IPS-15b (cell line): Measurements from ENCODE around the gene ZNF771.
"Not testable (repeated sequence)": the region's sequence is repeated elsewhere in the genome, so short reads cannot be mapped to it uniquely, and the experiment has no call there.

ENCODE experiments used
- H3K27me3 ChIP-seq: one replicate; pipeline ENCODE4 v1.6.1; 2013; ENCODE audit warnings: low read length; ENCODE audit not compliant: control insufficient read depth, insufficient read depth
- H3K36me3 ChIP-seq: one replicate; pipeline ENCODE4 v1.6.1; 2013; ENCODE audit warnings: low read length; ENCODE audit not compliant: control insufficient read depth, insufficient read depth
- H3K4me1 ChIP-seq: one replicate; pipeline ENCODE4 v1.6.1; 2013; ENCODE audit warnings: mild to moderate bottlenecking, low read length; ENCODE audit not compliant: control insufficient read depth, insufficient read depth
- H3K4me3 ChIP-seq: one replicate; pipeline ENCODE4 v1.5.1; 2013; ENCODE audit warnings: low read depth, low read length
- H3K9ac ChIP-seq: one replicate; pipeline ENCODE4 v1.6.1; 2013; ENCODE audit warnings: low read depth, mild to moderate bottlenecking, low read length
- H3K9me3 ChIP-seq: one replicate; pipeline ENCODE4 v1.6.1; 2013; ENCODE audit warnings: mild to moderate bottlenecking, low read length; ENCODE audit not compliant: control insufficient read depth, insufficient read depth

The ZNF771 gene

GRCh38 chr16:30395992-30396585, 11.3 kb upstream of the ZNF771 start:
- Histone ChIP-seq H3K27me3 (no peaks in the 10 kb centered on the region), H3K4me3 (peak overlapping the region; percentile 81), H3K9ac (peak overlapping the region; percentile 85), H3K36me3 (peaks cover 13% of the 10 kb centered on the region), H3K4me1 (peaks cover 5% of the 10 kb centered on the region), H3K9me3 (no peaks in the 10 kb centered on the region)

DNA sequence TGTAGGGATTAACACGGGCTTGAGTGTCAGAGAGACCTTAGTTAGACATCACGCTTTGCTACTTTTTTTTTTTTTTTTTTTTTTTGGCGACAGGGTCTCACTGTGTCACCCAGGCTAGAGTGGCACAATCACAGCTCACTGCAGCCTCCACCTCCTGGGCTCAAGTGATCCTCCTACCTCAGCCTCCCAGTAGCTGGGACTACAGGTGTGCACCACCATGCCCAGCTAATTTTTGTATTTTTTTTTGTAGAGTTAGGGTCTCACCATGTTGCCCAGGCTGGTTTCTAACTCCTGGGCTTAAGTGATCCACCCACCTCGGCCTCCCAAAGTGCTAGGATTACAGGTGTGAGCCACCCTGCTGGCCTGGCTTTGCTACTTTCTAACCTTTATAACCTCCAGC, 10.8 kb upstream of the ZNF771 start:
- not testable (repeated sequence) for H3K9ac ChIP-seq, H3K27me3 ChIP-seq, H3K9me3 ChIP-seq, H3K4me1 ChIP-seq
- peaks cover 13% of the 10 kb centered on the region for H3K36me3 ChIP-seq
- H3K4me3 ChIP-seq = peak overlapping the region; percentile 81

GRCh38 chr16:30397056-30397455, 10.3 kb upstream of the ZNF771 start:
- peaks cover 5% of the 10 kb centered on the region for H3K4me1 ChIP-seq
- H3K9me3 ChIP-seq = no peaks in the 10 kb centered on the region
- no peaks in the 10 kb centered on the region for H3K27me3 ChIP-seq
- H3K36me3 ChIP-seq = peaks cover 13% of the 10 kb centered on the region
- H3K4me3 ChIP-seq = no peak overlapping the region
- H3K9ac ChIP-seq = no peak overlapping the region

DNA sequence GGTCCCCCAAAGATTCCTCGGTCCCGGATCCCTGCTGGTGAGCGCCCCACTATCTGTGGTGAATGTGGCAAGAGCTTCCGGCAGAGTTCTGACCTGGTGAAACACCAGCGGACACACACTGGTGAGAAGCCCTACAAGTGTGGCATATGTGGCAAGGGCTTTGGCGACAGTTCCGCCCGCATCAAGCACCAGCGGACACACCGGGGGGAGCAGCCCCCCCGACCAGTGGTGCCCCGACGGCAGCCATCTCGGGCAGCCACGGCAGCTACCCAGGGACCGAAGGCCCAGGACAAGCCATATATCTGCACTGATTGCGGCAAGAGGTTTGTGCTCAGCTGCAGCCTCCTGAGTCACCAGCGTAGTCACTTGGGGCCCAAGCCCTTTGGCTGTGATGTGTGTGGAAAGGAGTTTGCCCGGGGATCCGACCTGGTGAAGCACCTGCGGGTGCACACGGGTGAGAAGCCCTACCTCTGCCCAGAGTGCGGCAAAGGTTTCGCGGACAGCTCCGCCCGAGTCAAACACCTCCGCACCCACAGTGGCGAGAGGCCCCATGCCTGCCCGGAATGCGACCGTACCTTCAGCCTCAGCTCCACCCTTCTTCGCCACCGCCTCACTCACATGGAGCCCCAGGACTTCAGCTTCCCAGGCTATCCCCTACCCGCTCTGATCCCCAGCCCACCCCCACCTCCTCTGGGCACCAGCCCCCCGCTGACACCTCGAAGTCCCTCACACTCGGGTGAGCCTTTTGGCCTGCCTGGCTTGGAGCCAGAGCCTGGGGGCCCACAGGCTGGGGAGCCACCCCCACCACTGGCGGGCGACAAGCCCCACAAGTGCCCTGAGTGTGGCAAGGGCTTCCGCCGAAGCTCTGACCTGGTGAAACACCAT, 9.4 kb upstream of the ZNF771 start:
- H3K9me3 ChIP-seq = no peaks in the 10 kb centered on the region
- H3K4me3 ChIP-seq = no peak overlapping the region
- H3K9ac ChIP-seq = no peak overlapping the region
- H3K27me3 ChIP-seq = no peaks in the 10 kb centered on the region
- peaks cover 13% of the 10 kb centered on the region for H3K36me3 ChIP-seq
- H3K4me1 ChIP-seq = peaks cover 5% of the 10 kb centered on the region

GRCh38 chr16:30398661-30399434, 8.6 kb upstream of the ZNF771 start:
- Histone ChIP-seq H3K36me3 (peaks cover 13% of the 10 kb centered on the region), H3K4me1 (peaks cover 5% of the 10 kb centered on the region), H3K9me3 (no peaks in the 10 kb centered on the region), H3K27me3 (no peaks in the 10 kb centered on the region), H3K4me3 (no peak overlapping the region), H3K9ac (no peak overlapping the region)

GRCh38 chr16:30399435-30400186, 7.8 kb upstream of the ZNF771 start:
- peak overlapping the region; percentile 77 for H3K9ac ChIP-seq
- peaks cover 13% of the 10 kb centered on the region for H3K36me3 ChIP-seq
- H3K4me3 ChIP-seq = peak overlapping the region; percentile 62
- H3K9me3 ChIP-seq = no peaks in the 10 kb centered on the region
- peaks cover 5% of the 10 kb centered on the region for H3K4me1 ChIP-seq
- no peaks in the 10 kb centered on the region for H3K27me3 ChIP-seq

DNA sequence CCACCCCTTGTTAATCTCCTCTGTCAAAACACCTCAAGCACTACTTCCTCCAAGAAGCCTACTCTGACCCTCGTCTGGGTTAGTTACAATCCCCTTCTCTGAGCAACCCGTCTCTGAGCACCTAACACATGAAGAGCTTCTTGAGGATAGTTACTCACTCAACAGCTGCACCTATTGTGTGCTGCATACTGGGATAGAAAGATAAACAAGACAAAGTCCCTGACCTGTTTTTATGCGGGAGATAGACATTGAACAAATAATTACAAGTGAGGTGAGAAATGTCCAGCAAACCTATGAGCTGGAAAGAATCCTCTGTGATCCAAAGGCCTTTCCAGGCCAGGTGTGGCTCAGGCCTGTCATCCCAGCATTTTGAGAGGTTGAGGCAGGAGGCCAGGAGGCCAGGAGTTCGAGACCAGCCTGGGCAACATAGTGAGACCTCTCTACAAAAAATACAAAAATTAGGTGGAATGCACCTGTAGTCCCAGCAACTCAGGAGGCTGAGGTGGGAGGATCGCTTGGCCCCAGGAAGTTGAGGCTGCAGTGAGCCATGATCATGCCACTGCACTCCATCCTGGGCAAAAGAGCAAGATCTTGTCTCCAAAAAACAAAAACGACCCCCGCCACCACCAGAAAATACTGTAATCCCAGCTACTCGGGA, 5.5 kb upstream of the ZNF771 start:
- Histone ChIP-seq H3K36me3 (peaks cover 13% of the 10 kb centered on the region), H3K9ac (no peak overlapping the region), H3K27me3 (no peaks in the 10 kb centered on the region), H3K4me3 (no peak overlapping the region), H3K9me3 (no peaks in the 10 kb centered on the region), H3K4me1 (peaks cover 5% of the 10 kb centered on the region)

DNA sequence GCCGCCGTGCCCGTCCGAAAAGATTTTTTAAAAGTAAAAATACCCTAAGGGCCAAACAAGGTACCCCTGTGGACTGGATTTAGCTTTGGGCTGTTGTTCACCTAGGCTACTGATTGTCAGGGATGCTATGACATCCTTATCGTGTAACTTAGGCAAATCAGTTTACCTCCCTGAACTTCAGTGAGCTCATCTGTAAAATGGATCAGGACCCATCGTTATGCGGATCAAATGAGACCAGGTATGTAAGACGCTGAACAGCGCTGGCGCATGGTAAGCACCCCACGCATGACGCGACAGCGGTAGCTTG, 658 bp upstream of the ZNF771 start:
- no peaks in the 10 kb centered on the region for H3K9me3 ChIP-seq
- peaks cover 5% of the 10 kb centered on the region for H3K4me1 ChIP-seq
- no peaks in the 10 kb centered on the region for H3K36me3 ChIP-seq
- peak overlapping the region; percentile 78 for H3K4me3 ChIP-seq
- no peaks in the 10 kb centered on the region for H3K27me3 ChIP-seq
- peak overlapping the region; percentile 62 for H3K9ac ChIP-seq

GRCh38 chr16:30407804-30408534, 563 bp downstream of the ZNF771 start:
- H3K9me3 ChIP-seq = no peaks in the 10 kb centered on the region
- H3K36me3 ChIP-seq = no peaks in the 10 kb centered on the region
- H3K4me1 ChIP-seq = peaks cover 5% of the 10 kb centered on the region
- no peaks in the 10 kb centered on the region for H3K27me3 ChIP-seq
- peak overlapping the region; percentile 76 for H3K9ac ChIP-seq
- H3K4me3 ChIP-seq = peak overlapping the region; percentile 77

DNA sequence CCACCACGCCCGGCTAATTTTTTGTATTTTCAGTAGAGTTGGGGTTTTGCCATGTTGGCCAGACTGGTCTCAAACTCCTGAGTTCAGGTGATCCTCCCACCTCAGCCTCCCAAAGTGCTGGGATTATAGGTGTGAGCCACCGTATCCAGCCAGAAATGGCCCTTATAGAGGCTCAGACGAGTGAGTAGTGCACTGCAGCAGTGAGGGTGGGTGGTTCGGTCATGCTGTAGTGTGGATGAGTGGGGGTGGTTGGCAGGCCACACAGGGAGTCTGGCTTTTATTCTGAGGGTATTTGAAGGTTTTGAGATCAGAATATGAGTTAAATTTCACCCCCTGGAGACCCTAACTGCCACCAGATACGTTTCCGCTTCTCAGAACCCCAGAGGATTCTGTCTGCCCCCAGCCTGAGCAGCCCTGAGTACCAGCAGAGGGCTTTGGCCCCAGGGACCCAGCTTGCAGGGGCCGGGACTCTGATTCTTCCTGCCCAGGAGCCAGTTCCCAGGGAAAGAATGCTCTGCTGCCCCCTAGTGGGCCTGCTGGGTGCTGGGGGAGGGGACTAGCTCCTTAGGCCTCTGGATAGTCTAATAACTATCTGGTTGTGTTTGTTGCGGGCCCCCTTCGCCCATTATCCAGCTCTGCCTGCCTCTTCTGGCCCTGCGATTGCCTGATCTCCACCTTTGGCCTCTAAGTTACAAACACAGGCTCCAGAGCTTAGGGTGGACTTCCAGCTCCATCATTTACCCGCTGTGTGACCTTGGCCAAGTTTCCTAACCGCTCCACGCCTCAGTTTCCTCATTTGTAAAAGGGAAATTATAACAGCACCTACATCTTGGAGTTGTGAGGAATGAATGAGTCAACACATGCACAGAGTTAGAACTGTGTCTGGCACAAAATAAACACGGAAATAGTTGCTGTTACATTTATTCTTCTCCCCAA, 2.0 kb downstream of the ZNF771 start:
- Histone ChIP-seq H3K4me3 (no peak overlapping the region), H3K9ac (no peak overlapping the region), H3K4me1 (peaks cover 5% of the 10 kb centered on the region), H3K36me3 (no peaks in the 10 kb centered on the region), H3K9me3 (no peaks in the 10 kb centered on the region), H3K27me3 (no peaks in the 10 kb centered on the region)
